EL (cell line): ENCODE results near the gene TJP2.
"Not testable (repeated sequence)": the region's sequence is repeated elsewhere in the genome, so short reads cannot be mapped to it uniquely, and the experiment has no call there.

Experiments used
- DNase-seq: peaks from one replicate; pipeline ENCODE4 v3.0.0-alpha.2; 2016

The TJP2 gene

GRCh38 chr9:69164573-69164972 lies 9.5 kb upstream of the TJP2 start:
- not testable (repeated sequence) for DNase-seq

GRCh38 chr9:69165581-69165980 lies 8.5 kb upstream of the TJP2 start:
- no peak for DNase-seq

- DNase-seq: no peak
Measured at GRCh38 chr9:69168709-69169217, 5.3 kb upstream of the TJP2 start.

- DNase-seq: no peak
Measured at GRCh38 chr9:69170231-69170630, 3.8 kb upstream of the TJP2 start.

GRCh38 chr9:69171049-69171448 lies 3.0 kb upstream of the TJP2 start:
- DNase-seq: peak; percentile 33

GRCh38 chr9:69171517-69171916 lies 2.6 kb upstream of the TJP2 start:
- DNase-seq: no peak

GRCh38 chr9:69172895-69173294 lies 1.2 kb upstream of the TJP2 start:
- no peak for DNase-seq

GRCh38 chr9:69173497-69173890 lies 583 bp upstream of the TJP2 start:
- no peak for DNase-seq

GRCh38 chr9:69174616-69175463 lies 763 bp downstream of the TJP2 start:
- peak; percentile 96 for DNase-seq

- no peak for DNase-seq
Measured at GRCh38 chr9:69175486-69175885, 1.4 kb downstream of the TJP2 start.

GRCh38 chr9:69176471-69177171 lies 2.5 kb downstream of the TJP2 start:
- DNase-seq: no peak

GRCh38 chr9:69178583-69179011 lies 4.5 kb downstream of the TJP2 start:
- DNase-seq: peak; percentile 34

GRCh38 chr9:69179037-69179436 lies 5.0 kb downstream of the TJP2 start:
- DNase-seq: no peak

- no peak for DNase-seq
Measured at GRCh38 chr9:69180200-69180599, 6.1 kb downstream of the TJP2 start.

GRCh38 chr9:69180670-69181069 lies 6.6 kb downstream of the TJP2 start:
- peak; percentile 98 for DNase-seq

GRCh38 chr9:69181908-69182353 lies 7.9 kb downstream of the TJP2 start:
- DNase-seq: peak; percentile 26

- no peak for DNase-seq
Measured at GRCh38 chr9:69184266-69184665, 10.2 kb downstream of the TJP2 start.

GRCh38 chr9:69186841-69187611 lies 12.9 kb downstream of the TJP2 start:
- DNase-seq: peak; percentile 40

GRCh38 chr9:69188975-69189374 lies 14.9 kb downstream of the TJP2 start:
- DNase-seq: no peak

GRCh38 chr9:69190086-69190862 lies 16.2 kb downstream of the TJP2 start:
- DNase-seq: no peak

- DNase-seq: no peak
Measured at GRCh38 chr9:69190863-69191181, 16.7 kb downstream of the TJP2 start.

GRCh38 chr9:69191231-69191630 lies 17.2 kb downstream of the TJP2 start:
- DNase-seq: no peak

- no peak for DNase-seq
Measured at GRCh38 chr9:69192214-69192613, 18.1 kb downstream of the TJP2 start.
